GM19438 (cell line): ENCODE results near the gene CRADD.
"Not testable (repeated sequence)": the region's sequence is repeated elsewhere in the genome, so short reads cannot be mapped to it uniquely, and the experiment has no call there.

Source experiments
- ATAC-seq: cut with Tn5 transposase; IDR thresholded peaks from one replicate; pipeline ENCODE4 v1.9.1; 2021; ENCODE audit warnings: low read depth; ENCODE audit not compliant: unreplicated experiment

CRADD gene

DNA sequence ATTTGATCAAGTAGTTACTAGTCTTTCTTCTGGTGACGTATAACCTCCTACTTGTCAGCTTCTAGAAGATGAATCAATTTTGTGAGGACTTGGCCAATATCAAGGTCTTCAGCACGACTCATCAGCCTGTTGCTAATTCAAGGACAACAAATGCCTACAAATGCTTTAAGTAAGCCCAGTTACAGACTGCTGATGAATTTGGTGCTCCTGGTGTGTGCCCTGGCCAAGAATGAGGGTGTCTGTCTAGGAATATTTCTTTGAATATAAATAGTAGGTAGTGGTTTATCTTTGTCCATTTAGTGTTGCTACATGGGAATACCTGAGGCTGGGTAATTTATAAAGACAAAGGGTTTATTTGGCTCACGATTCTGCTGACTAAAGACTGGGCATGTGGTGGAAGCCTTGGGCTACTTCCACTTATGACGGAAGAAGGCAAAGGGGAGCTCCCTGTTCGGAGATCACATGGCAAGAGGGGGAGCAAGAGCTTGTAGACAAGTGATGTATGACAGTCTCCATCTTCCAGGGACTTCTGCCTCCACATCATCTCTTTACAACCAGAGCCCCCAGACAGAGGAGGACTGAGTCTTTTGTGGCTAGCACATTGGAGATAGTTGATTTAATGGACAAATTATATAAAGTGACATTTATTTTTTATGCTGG is 180.2 kb downstream of the CRADD start:
- ATAC-seq, result no peak

GRCh38 chr12:93857991-93858447 is 180.8 kb downstream of the CRADD start:
- ATAC-seq, result no peak

- ATAC-seq, result no peak
Observed at GRCh38 chr12:93860668-93861373, 183.6 kb downstream of the CRADD start.

- ATAC-seq, result no peak
Observed at GRCh38 chr12:93862424-93862823, 185.2 kb downstream of the CRADD start.

GRCh38 chr12:93865751-93866150 is 188.6 kb downstream of the CRADD start:
- no peak for ATAC-seq

GRCh38 chr12:93868771-93869170 is 191.6 kb downstream of the CRADD start:
- no peak for ATAC-seq

GRCh38 chr12:93870020-93870795 is 193.0 kb downstream of the CRADD start:
- ATAC-seq, result no peak

DNA sequence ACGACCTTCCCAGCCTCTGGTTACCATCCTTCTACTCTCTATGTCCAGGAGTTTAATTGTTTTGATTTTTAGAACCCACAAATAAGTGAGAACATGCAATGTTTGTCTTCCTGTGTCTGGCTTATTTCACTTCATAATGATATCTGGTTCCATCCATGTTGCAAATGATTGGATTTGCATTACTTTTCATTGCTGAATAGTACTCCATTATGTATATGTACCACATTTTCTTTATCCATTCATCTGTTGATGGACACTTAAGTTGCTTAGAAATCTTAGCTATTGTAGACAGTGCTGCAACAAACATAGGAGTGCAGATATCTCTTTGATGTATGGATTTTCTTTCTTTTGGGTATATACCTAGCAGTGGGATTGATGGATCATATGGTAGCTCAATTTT is 194.4 kb downstream of the CRADD start:
- ATAC-seq, result not testable (repeated sequence)

DNA sequence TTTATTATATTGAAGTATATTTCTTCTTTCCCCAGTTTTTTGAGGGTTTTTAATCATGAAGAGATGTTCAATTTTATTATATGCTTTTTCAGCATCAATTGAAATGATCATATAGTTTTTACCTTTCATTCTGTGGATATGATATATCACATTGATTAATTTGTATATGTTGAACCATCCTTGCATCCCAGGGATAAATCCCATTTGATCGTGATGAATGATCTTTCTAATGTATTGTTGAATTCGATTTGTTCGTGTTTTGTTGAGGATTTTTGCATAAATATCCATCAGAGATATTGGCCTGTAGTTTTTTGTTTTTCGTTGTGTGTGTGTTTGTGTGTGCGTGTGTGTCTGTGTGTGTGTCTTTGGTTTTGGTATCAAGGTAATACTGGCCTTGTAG is 196.4 kb downstream of the CRADD start:
- no peak for ATAC-seq

DNA sequence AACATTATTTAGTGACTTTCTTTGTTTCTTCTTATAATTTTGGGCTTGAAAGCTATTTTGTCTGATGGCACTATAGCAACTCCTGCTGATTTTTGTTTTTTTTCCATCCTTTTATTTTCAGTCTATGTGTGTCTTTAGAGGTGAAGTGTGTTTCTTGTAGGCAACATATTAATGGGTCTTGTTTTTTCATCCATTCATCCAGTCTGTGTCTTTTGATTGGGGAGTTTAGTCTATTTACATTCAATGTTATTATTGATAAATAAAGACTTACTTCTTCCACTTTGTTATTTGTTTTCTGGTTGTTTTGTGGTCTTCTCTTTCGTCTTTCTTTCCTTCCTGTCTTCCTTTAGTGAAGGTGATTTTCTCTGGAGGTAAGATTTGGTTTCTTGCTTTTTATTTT is 198.0 kb downstream of the CRADD start:
- ATAC-seq, result no peak

GRCh38 chr12:93876360-93876759 is 199.2 kb downstream of the CRADD start:
- ATAC-seq, result no peak

DNA sequence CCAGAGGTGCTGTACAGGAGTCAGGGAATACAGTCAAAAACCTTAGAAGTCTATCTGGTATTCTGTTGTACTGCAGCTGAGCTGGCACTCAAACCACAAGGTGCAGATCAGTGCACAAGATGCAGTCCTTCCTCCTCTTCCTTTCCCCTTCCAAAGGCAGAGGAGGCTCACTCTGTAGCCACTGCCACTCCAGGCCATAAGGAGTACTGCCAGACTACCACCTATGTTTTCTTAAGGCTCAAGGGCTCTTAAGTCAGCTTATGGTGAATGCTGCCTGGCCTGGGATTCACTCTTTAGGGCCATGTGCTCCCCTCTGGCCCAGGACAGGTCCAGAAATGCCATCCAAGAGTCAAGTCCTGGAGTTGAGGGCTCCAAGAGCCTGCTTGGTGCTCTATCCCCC is 200.3 kb downstream of the CRADD start:
- no peak for ATAC-seq

DNA sequence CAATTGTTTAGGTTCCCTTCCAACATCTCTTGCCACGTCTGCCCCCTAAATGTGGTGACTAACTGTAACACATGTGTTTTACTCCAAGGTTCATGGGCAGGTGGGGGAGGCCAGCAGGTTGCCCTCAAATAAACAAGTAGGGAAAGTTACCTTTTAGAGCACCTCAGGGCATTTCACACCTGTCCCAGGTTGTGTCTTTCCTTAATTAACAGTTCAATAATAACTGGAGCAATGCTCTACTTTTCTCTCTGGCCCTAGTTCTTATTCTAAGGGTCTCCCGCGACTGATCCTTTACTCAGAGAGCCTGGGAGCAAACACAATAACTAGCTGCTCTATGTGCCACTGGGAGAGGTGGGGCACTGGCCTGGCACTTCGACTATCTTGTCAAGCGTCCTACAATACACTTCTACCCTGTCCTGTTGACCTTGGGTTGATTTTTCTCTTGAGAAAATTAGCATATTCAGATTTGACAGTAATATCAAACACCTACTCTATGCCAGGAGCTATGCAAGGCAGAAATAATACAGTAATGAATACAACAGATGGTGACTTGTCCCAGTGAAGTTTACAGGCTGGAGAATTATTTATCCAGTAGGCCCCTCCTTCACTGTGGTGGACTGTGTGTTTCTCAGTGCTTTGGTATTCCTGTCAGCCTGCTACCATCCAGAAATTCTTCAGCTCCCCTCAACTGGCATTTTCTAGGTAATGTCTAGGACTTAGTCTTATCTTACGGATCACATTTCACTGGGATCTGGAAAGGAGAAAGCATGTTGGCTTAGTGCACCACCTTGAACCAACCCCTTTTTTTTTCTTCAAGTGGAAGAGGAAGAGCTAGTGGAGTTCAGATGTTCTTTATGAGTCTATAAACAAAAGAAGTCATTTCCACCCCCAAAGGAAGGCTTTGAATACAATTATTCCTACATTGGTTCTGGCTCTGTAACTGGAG is 202.6 kb downstream of the CRADD start:
- no peak for ATAC-seq

GRCh38 chr12:93880853-93881522 is 203.8 kb downstream of the CRADD start:
- ATAC-seq, result no peak

DNA sequence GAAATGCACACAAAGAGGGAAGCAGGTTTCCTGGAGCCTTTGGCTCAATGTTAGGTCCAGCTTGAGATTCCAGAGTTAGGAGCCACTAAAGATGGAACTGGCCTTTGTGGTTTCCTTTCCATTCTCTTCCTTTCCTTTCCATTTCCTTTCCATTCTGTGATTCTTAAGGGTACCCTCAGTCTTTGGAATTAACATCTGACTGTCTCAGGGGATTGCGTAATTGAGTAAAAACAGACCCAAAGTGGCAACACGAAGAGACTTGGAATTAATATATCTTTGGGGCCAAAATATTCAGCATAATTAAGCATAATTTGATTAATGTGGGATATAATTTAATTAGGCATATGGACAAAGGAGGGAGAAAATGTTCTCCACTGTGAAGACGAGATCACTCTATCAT is 205.6 kb downstream of the CRADD start:
- ATAC-seq, result no peak

GRCh38 chr12:93883436-93884154 is 206.4 kb downstream of the CRADD start:
- ATAC-seq, result no peak

- ATAC-seq, result no peak
Observed at GRCh38 chr12:93884794-93885460, 207.8 kb downstream of the CRADD start.

DNA sequence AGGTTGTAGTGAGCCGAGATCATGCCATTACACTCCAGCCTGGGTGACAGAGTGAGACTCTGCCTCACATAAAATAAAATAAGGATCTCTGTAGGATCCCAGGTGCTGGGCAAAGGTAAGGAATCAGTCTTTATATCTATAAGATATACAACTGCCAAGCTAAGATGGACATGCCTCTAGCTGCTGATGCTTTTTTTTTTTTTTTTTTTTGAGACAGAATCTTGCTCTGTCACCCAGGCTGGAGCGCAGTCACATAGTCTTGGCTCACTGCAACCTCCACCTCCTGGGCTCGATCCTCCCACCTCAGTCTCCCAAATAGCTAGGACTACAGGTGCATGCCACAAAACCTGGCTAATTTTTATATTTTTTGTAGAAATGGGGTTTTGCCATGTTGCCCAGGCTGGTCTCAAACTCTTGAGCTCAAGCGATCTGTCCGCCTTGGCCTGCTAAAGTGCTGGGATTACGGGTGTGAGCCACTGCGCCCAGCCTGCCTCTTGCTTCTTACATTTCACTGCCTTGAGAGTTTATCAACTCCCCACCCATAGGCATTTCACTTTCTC is 208.9 kb downstream of the CRADD start:
- ATAC-seq, result not testable (repeated sequence)
